K562 (cell line): ENCODE measurements around the gene RNMT. TPM values are rescaled to one million over a fixed set of nuclear protein-coding genes. Genes with fewer than 3 reads are reported as not detected.

Source experiments
- CREM ChIP-seq: IDR thresholded peaks from 2 replicates; pipeline ENCODE4 v1.6.1; 2014; ENCODE audit warnings: antibody characterized with exemption, low read depth
- MAFG ChIP-seq: fragments of 450-650 bp; conservative IDR thresholded peaks from 2 replicates; pipeline ENCODE4 v1.6.1; 2016; ENCODE audit warnings: missing genetic modification characterization, missing compliant biosample characterization
- MGA ChIP-seq: fragments of 450-650 bp; IDR thresholded peaks from 2 replicates; pipeline ENCODE4 v1.6.1; 2016; ENCODE audit warnings: mild to moderate bottlenecking, moderate library complexity
- RNF219 ChIP-seq: fragments of 250-450 bp; sonication (Bioruptor Pico); IDR thresholded peaks from 2 replicates; pipeline ENCODE4 v1.5.0; 2022; ENCODE audit warnings: mild to moderate bottlenecking
- TEAD1 ChIP-seq, 2 experiments: fragments of 450-650 bp in 1 of 2; sonication (generic) in 1 of 2; formaldehyde crosslinking; IDR thresholded peaks; 2 replicates each; pipeline versions ENCODE4 v1.4.0 to v1.8.0; 2020 to 2022; ENCODE audit warnings: mild to moderate bottlenecking in 2 of 2, missing genetic modification reagents in 1 of 2
- ZBTB9 ChIP-seq: fragments of 450-650 bp; formaldehyde crosslinking; IDR thresholded peaks from 2 replicates; pipeline ENCODE4 v1.4.0; 2020; ENCODE audit warnings: mild to moderate bottlenecking, moderate library complexity
- ZMIZ1 ChIP-seq, 2 experiments: fragments of 150-350 bp in 1 of 2; IDR thresholded peaks; 2 replicates each; pipeline ENCODE4 v1.6.1; 2012 to 2016; ENCODE audit warnings: low read depth in 2 of 2, low read length in 2 of 2, mild to moderate bottlenecking in 1 of 2, moderate library complexity in 1 of 2
- polyA plus RNA-seq, 8 experiments: library from polyadenylated mRNA; depleted of rRNA in 4 of 8; stranded (reverse) in 5 of 8; unstranded in 3 of 8; fragments of >200 nt; fragmentation: Nextera tagmentation in 2 of 8; fragmentation: Illumina TruSeq in 1 of 8; extraction: Ambion mirVana in 2 of 8; extraction: Trizol in 1 of 8; gene quantifications; 2 replicates each; pipeline versions ENCODE4 v1.2.1 to v1.2.3, GENCODE V29; 2011 to 2014; ENCODE audit warnings: inconsistent platforms in 1 of 8, missing spikeins in 1 of 8
- total RNA-seq, 7 experiments: library from RNA; depleted of rRNA in 6 of 7; stranded (reverse); fragments of >200 nt in 6 of 7; fragmentation: Illumina TruSeq in 2 of 7; extraction: Trizol in 2 of 7; gene quantifications; 2 replicates each; pipeline versions ENCODE4 v1.2.1 to v1.2.3, GENCODE V29; 2011 to 2021; ENCODE audit warnings: low replicate concordance in 1 of 7

The RNMT gene
- total and polyA plus RNA-seq, 9 of the 15 experiments (the other 6 are each of a cell fraction or from before 2014, with no cell fraction given), result 20.2 to 63.4 (median 34.1) TPM

GRCh38 chr18:13726232-13726971, at the start of gene RNMT, which contains the start of gene FAM210A (continued):
- TF ChIP-seq TEAD1 (CRISPR knock-in tag; IDR thresholded peaks at IDR 0.05) (peak in 1 of 2 experiments; percentile 26; a peak in 1 of 4 replicates), CREM (peak; percentile 100), ZMIZ1 (IDR thresholded peaks at IDR 0.05; ENCODE audit: low read depth in 2 of 2, low read length in 2 of 2) (peak in 1 of 2 experiments; percentile 46; a peak in 1 of 4 replicates), RNF219 (CRISPR knock-in tag) (no peak), ZBTB9 (CRISPR knock-in tag) (0 out of 2 replicates have a peak, but pooled peaks have one; percentile 74), MAFG (tag) (no peak), MGA (peak; percentile 72)
